ENCODE measurements around the gene ATF7IP2.
"Not testable (repeated sequence)": the region's sequence is repeated elsewhere in the genome, so short reads cannot be mapped to it uniquely, and the experiment has no call there.

Gene ATF7IP2

DNA sequence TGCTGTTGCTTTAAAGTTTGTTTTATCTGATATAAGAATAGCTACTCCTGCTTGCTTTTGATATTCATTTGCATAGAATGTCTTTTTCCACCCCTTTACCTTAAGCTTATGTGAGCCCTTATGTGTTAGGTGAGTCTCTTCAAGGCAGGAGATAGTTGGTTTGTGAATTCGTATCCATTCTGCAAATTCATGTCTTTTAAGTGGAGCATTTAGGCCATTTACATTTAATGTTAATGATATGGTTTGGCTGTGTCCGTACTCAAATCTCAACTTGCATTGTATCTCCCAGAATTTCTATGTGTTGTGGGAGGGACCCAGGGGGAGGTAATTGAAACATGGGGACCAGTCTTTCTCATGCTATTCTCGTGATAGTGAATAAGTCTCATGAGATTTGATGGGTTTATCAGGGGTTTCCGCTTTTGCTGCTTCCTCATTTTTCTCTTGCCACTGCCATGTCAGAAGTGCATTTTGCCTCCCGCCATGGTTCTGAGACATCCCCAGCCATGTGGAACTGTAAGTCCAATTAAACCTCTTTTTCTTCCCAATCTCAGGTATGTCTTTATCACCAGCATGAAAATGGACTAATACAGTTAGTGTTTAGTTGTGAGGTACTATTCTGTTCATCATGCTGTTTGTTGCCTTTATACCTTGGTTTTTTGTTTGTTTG lies 27.2 kb downstream of the ATF7IP2 start:
- no peak for DNase-seq (ENCODE audit: extremely low spot score)
- CTCF ChIA-PET = no interaction called here
- TF ChIP-seq, protein P1, sequence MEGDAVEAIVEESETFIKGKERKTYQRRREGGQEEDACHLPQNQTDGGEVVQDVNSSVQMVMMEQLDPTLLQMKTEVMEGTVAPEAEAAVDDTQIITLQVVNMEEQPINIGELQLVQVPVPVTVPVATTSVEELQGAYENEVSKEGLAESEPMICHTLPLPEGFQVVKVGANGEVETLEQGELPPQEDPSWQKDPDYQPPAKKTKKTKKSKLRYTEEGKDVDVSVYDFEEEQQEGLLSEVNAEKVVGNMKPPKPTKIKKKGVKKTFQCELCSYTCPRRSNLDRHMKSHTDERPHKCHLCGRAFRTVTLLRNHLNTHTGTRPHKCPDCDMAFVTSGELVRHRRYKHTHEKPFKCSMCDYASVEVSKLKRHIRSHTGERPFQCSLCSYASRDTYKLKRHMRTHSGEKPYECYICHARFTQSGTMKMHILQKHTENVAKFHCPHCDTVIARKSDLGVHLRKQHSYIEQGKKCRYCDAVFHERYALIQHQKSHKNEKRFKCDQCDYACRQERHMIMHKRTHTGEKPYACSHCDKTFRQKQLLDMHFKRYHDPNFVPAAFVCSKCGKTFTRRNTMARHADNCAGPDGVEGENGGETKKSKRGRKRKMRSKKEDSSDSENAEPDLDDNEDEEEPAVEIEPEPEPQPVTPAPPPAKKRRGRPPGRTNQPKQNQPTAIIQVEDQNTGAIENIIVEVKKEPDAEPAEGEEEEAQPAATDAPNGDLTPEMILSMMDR (IDR thresholded peaks at IDR 0.05; ENCODE audit: control extremely low read depth, extremely low read depth, low read depth, missing control alignments) = no peak
- POLR2A ChIA-PET = no interaction called here

DNA sequence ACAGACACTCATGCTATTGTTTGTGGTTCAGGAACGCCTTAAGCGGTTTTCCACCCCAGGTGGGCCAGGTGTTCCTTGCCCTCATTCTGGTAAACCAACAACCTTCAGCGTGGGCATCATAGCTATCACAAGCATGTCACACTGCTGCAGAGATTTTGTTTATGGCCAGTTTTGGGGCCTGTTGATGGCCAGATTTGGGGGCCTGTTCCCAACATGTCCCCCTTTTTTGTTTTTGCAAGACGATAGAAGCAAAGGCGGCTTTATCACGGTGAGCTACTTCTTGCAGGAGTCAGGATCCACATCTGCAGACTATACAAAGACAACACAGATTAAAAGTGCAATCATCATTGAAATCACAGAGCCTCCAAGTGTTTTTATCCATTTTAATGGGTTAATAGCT lies 32.3 kb downstream of the ATF7IP2 start:
- CTCF ChIA-PET; DNase-seq (ENCODE audit: extremely low spot score); POLR2A ChIA-PET: not testable (repeated sequence)

DNA sequence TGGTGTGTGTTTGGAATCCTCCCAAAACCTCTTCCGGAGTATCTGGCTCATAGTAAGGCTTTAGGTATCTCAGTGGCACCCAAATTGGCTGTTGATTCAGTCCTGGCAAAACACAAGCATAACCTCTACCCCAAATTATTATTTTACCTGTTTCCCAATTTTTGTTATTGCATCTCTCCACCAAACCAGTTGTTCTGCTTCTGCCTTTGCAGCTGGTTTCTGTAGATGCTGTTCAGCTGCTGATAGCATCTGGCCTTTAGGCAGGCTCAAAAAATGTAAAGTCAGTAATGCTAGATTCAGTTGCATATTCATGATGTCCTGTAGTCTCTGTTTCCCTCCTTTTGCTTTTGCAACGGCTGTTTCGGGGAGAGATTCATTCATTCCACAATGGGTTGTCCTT lies 33.8 kb downstream of the ATF7IP2 start:
- TF ChIP-seq, protein P1 (IDR thresholded peaks at IDR 0.05; ENCODE audit: control extremely low read depth, extremely low read depth, low read depth, missing control alignments) = no peak
- CTCF ChIA-PET = no interaction called here
- POLR2A ChIA-PET = no interaction called here

DNA sequence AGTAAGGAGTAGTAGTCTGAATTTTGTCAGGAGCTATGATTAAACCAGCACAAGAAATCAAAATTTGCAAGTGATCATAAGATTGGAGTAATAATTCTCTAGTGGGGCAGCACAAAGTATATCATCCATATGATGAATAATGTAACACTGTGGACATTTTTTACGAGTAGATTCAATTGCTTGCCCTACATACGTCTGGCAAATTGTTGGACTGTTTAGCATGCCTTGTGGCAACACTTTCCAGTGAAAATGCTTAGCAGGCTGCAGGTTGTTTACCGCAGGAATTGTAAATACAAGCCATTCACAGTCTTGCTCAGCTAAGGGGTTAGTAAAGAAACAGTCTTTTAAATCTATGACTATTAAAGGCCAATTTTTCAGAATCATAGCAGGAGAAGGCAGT lies 35.7 kb downstream of the ATF7IP2 start:
- TF ChIP-seq, protein P1 (IDR thresholded peaks at IDR 0.05; ENCODE audit: control extremely low read depth, extremely low read depth, low read depth, missing control alignments) = no peak
- ChIA-PET CTCF (interaction anchor here (1.2 kb wide), 1 partner anchor 60 kb away, joined by 3 read pairs; no protein-coding TSS in a partner anchor), POLR2A (no interaction called here)

More for the DNA sequence above, 33.8 kb downstream of the ATF7IP2 start:
- no peak for DNase-seq (ENCODE audit: extremely low spot score)

DNA sequence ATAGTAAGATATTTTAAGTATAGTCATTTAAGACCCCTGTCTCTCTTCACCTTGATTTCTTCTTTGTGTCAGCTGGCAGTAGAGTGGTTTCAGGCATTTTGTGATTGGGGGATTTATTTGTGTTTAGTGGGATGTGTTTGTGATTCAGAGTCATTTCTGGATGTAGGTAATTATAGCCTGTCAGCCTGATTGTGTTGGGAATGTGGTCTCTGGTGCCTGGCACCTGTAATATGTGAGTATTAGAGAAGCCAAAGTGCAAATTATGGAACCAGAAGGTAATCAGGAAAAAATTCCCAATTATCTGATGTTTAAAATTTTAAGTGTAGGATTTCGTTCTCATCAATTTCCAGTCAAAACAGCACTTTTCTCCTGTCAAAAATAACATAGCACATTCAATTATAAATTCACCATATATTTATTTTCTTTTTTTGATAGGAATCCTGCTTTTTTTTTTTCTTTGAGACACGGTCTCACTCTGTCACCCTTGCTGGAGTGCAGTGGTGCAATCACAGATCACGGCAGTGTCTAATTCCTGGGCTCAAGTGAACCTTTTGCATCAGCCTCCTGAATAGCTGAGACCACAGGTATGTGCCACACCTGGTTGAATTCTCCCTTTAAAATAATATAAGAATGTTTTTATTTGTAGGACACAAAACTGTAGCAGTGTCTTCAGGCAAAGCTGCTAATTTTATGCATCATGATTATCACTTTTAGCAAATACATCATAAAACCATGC lies 42.7 kb downstream of the ATF7IP2 start:
- TF ChIP-seq, protein P1 (IDR thresholded peaks at IDR 0.05; ENCODE audit: control extremely low read depth, extremely low read depth, low read depth, missing control alignments) = no peak
- POLR2A ChIA-PET = no interaction called here
- CTCF ChIA-PET = no interaction called here
- no peak for DNase-seq (ENCODE audit: extremely low spot score)

More for the DNA sequence above, 35.7 kb downstream of the ATF7IP2 start:
- DNase-seq (ENCODE audit: extremely low spot score) = no peak

DNA sequence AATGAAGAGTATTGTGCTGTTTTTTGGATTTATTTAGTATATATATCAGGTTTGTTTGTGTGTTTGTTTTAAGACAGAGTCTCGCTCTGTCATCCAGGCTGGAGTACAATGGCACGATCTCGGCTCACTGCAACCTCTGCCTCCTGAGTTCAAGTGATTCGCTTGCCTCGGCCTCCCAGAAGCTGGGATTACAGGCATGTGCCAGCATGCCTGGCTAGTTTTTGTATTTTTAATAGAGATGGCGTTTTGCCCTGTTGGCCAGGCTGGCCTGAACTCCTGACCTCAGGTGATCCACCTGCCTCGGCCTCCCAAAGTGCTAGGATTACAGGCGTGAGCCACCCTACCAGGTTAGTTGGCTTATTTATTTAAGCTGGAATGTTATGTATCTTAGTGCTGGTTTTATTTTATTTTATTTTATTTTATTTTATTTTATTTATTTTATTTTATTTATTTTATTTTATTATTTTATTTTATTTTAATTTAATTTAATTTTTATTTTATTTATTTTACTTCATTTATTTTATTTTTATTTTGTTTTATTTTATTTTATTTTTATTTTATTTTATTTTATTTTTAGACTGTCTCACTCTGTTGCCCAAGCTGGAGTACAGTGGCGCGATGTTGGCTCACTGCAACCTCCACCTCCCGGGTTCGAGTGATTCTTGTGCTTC lies 43.6 kb downstream of the ATF7IP2 start:
- DNase-seq (ENCODE audit: extremely low spot score); CTCF ChIA-PET; POLR2A ChIA-PET: not testable (repeated sequence)

DNA sequence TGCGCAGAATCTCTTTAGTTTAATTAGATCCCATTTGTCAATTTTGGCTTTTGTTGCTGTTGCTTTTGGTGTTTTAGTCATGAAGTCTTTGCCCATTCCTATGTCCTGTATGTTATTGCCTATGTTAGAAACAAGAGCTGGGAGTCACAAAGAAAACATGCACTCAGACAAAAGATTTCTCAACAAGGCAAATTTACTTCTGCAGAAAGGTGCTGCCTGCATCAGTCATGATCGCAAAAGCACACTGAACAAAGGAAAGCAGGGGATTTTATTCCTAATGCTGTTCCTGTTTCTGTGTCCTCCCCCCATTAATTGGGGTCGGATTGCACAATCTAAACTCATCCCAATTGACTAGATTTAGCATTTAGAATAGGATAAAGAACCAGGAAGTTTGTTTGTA lies 55.9 kb downstream of the ATF7IP2 start:
- TF ChIP-seq, protein P1 (IDR thresholded peaks at IDR 0.05; ENCODE audit: control extremely low read depth, extremely low read depth, low read depth, missing control alignments) = no peak
- DNase-seq (ENCODE audit: extremely low spot score) = no peak
- CTCF ChIA-PET = no interaction called here
- POLR2A ChIA-PET = no interaction called here
